Renal cortex interstitium (tissue), 15 donors: ENCODE results near the gene RHOA. TPM values are rescaled to one million over a fixed set of nuclear protein-coding genes. Genes with fewer than 3 reads are reported as not detected.

Source experiments
- DNase-seq, 11 donors: peaks; one replicate each; pipeline ENCODE4 v3.0.0-alpha.2; 2013; ENCODE audit warnings: low read depth in 9 of 11, low spot score in 4 of 11; ENCODE audit errors: extremely low read depth in 1 of 11
- long read RNA-seq, 16 experiments: transcript quantifications; one replicate each; lab custom pipeline, GENCODE V29; 2026
- polyA plus RNA-seq, 3 donors: library from polyadenylated mRNA; unstranded; fragments of 120-200 nt; gene quantifications; one replicate each; pipeline ENCODE4 v1.2.1, GENCODE V29; 2013; ENCODE audit not compliant: insufficient read length in 3 of 3

The RHOA gene
- 100 to 1,000 TPM; 481 to 531 (median 521) TPM for polyA plus RNA-seq
- long read RNA-seq, donor 1, transcript RHOA-202 (5 exons, 2,031 nt), result major isoform, 151 of 208 reads
- long read RNA-seq, donor 1, partial matches to known transcripts, result 32 of 208 reads
- long read RNA-seq, donor 1, other reads (novel, unspliced or antisense), result 25 of 208 reads
- long read RNA-seq, donor 2, transcript RHOA-202 (5 exons, 2,031 nt), result major isoform, 172 of 236 reads
- long read RNA-seq, donor 2, partial matches to known transcripts, result 41 of 236 reads
- long read RNA-seq, donor 2, other reads (novel, unspliced or antisense), result 21 of 236 reads
- long read RNA-seq, donor 3, transcript RHOA-202 (5 exons, 2,031 nt), result major isoform, 247 of 332 reads
- long read RNA-seq, donor 3, partial matches to known transcripts, result 49 of 332 reads
- long read RNA-seq, donor 3, other reads (novel, unspliced or antisense), result 32 of 332 reads
- long read RNA-seq, donor 4, transcript RHOA-202 (5 exons, 2,031 nt), result major isoform, 143 of 181 reads
- long read RNA-seq, donor 4, partial matches to known transcripts, result 20 of 181 reads
- long read RNA-seq, donor 4, other reads (novel, unspliced or antisense), result 18 of 181 reads
- long read RNA-seq, donor 5, result 0 reads
- long read RNA-seq, donor 6, transcript RHOA-202 (5 exons, 2,031 nt), result major isoform, 184 of 289 reads
- long read RNA-seq, donor 6, partial matches to known transcripts, result 92 of 289 reads
- long read RNA-seq, donor 6, other reads (novel, unspliced or antisense), result 11 of 289 reads
- long read RNA-seq, donor 7, transcript RHOA-202 (5 exons, 2,031 nt), result major isoform, 213 of 358 reads
- long read RNA-seq, donor 7, partial matches to known transcripts, result 91 of 358 reads
- long read RNA-seq, donor 7, other reads (novel, unspliced or antisense), result 53 of 358 reads
- long read RNA-seq, donor 8, transcript RHOA-202 (5 exons, 2,031 nt), result major isoform, 375 of 501 reads
- long read RNA-seq, donor 8, partial matches to known transcripts, result 80 of 501 reads
- long read RNA-seq, donor 8, other reads (novel, unspliced or antisense), result 43 of 501 reads
- long read RNA-seq, donor 9, transcript RHOA-202 (5 exons, 2,031 nt), result major isoform, 141 of 225 reads
- long read RNA-seq, donor 9, partial matches to known transcripts, result 47 of 225 reads
- long read RNA-seq, donor 9, other reads (novel, unspliced or antisense), result 37 of 225 reads
- long read RNA-seq, donor 10, transcript RHOA-202 (5 exons, 2,031 nt), result major isoform, 205 of 275 reads
- long read RNA-seq, donor 10, partial matches to known transcripts, result 44 of 275 reads
- long read RNA-seq, donor 10, other reads (novel, unspliced or antisense), result 23 of 275 reads
- long read RNA-seq, donor 11, transcript RHOA-202 (5 exons, 2,031 nt), result major isoform, 124 of 152 reads
- long read RNA-seq, donor 11, partial matches to known transcripts, result 19 of 152 reads
- long read RNA-seq, donor 11, other reads (novel, unspliced or antisense), result 8 of 152 reads
- long read RNA-seq, donor 12, transcript RHOA-202 (5 exons, 2,031 nt), result major isoform, 81 of 86 reads
- long read RNA-seq, donor 12, partial matches to known transcripts, result 5 of 86 reads
- long read RNA-seq, donor 12, other reads (novel, unspliced or antisense), result 0 of 86 reads
- long read RNA-seq, donor 13, transcript RHOA-202 (5 exons, 2,031 nt), result major isoform, 302 of 451 reads
- long read RNA-seq, donor 13, partial matches to known transcripts, result 111 of 451 reads
- long read RNA-seq, donor 13, other reads (novel, unspliced or antisense), result 37 of 451 reads
- long read RNA-seq, donor 14, transcript RHOA-202 (5 exons, 2,031 nt), result major isoform, 153 of 199 reads
- long read RNA-seq, donor 14, partial matches to known transcripts, result 18 of 199 reads
- long read RNA-seq, donor 14, other reads (novel, unspliced or antisense), result 25 of 199 reads
- long read RNA-seq, donor 15, transcript RHOA-202 (5 exons, 2,031 nt), result major isoform, 88 of 100 reads
- long read RNA-seq, donor 15, partial matches to known transcripts, result 5 of 100 reads
- long read RNA-seq, donor 15, other reads (novel, unspliced or antisense), result 6 of 100 reads
- long read RNA-seq, donor 16, transcript RHOA-206 (4 exons, 889 nt), result minor isoform, 5 of 676 reads
- long read RNA-seq, donor 16, transcript RHOA-202 (5 exons, 2,031 nt), result major isoform, 446 of 676 reads
- long read RNA-seq, donor 16, partial matches to known transcripts, result 128 of 676 reads
- long read RNA-seq, donor 16, other reads (novel, unspliced or antisense), result 96 of 676 reads

DNA sequence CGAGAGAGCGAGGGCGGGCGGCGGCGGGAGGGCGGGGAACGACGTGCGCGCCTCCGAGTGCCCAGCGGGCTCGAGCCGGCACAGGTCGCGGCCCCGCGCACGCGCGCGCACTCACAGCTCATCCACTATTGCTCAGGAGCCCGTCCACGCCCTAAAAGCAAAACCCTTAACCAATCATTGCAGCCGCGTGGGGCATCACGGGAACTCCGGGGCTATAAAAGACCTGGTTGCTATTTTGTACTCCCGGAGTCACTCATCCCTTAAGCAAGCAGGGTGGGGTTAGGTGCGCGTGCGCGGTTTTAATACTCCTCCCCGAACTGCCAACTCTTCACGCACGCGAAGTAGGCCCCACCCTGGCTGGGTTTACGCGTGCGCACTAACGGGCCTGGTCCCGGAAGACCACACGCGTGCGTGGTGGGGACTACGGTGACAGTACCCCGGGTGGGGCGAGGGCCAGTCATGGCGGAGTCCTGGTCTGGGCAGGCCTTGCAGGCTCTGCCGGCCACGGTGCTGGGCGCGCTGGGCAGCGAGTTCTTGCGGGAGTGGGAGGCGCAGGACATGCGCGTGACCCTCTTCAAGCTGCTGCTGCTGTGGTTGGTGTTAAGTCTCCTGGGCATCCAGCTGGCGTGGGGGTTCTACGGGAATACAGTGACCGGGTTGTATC is at the start of gene RHOA, which contains the start of gene TCTA:
Gene RHOA (minus strand): TSS at position 9 of the 664 bp plus-strand sequence. CDS start 36,387 bp downstream, outside the sequence.
Gene TCTA (plus strand): TSS at position 456 of the 664 bp plus-strand sequence. CDS start 4 bp downstream, at position 460.
- DNase-seq, result peak; percentile 98 to 100 (median 99)

DNA sequence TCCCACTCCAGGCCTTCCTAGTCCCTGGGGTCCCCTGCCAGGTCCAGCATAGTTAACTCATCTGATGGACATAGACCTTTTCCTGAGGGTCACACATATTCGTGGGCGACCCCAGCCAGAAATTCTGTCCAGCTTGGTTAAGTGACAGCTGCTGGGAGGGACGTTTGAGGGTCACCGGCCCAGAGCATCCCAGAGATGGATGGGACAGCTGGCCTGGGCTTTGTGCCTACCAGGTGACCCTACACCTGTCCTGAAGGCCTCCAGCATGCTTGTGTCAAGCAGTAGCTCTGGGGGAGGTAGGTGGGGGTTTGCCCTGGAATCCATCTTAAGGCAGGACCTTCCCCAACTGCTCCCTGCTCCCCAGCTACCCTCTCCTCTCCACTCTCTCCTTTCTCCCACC is 49.2 kb upstream of the RHOA start:
- no peak for DNase-seq

DNA sequence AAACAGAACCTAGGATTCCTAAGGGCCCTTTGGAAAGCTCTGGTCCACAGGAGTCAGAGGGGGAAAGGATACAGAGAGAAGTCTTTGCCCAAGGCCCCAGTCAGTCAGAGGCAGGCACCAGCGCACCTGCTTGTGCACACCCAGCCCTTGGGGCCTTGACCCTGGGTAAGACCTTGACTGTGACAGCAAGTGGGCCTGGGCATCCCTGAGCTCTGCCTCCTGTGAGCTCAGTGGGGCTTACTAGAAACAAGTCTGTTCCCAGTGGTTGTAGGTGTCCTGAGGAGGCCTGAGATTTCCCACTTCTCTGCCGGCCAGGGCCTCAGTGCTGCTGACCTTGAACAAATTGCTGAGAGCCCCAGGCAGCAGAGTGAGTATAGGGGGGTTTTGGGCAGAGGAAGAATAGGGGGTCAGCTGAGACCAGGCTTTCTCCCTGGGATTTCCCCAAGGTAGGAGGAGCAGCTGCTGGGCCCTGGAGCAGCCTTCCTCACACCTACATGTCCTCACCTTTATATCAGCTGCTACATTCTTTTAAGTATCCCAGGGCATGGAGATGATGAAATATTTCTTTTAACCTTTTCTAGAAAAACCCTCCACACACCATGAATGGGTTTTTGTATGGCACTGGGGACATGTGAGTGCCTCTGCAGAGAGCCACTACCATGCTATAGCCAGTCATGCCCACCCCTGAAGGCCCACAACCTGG is 48.6 kb upstream of the RHOA start:
- no peak for DNase-seq

DNA sequence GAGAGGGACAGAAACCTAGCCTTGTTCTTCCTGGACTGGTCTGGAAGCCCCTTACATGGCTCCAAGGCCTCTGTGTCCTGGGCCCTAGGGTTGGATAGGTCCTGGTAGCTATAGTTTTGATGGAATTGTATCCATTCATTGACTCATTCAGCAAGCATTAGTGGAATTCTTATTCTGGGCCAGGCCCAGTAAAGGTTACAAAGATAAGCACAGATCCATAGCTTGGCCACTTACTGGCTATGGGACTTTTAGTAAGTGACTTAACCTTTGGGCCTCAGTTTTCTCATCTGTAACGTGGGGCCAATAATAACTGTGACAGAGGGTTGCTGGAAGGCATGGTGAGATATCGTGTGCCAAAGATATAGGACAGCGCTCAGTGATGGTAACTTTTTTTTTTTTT is 44.7 kb upstream of the RHOA start:
- DNase-seq, result no peak

DNA sequence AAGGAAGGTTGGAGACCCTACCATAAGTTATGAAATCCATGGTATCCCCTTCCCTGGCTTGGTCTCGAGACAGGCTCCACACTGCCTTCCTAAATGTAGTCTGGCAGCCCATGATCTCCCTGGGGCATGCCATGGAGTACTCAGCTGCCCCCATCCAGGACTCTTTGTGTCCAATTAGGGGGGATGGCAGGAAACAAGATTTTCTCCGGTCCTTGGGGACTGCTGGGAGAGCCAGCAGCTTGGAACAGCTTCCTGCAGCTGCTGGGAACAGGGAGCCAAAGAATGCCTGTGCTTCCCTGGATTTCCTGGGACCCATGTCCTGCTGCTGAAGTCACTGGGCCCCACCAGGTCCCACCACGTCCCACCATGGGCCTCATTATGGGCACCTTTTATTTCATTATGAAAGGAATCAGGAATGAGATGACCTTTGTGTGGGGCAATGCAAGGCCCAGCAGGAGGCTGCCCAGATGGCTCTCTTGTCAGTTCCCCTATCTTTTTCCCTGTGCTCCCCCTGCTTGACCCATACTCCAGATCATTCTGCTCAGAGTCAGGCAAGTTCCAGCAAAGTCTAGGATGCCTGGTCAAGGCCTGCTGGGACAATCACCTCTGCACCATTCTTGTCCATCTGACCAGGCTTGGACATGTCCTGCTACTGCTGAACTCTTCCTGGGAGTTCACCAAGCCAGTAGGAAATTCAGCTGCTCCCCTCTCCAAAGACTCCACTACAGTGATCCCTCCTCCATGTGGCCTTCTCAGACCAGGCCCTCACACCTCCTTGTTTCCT is 43.3 kb upstream of the RHOA start:
- DNase-seq, result no peak

DNA sequence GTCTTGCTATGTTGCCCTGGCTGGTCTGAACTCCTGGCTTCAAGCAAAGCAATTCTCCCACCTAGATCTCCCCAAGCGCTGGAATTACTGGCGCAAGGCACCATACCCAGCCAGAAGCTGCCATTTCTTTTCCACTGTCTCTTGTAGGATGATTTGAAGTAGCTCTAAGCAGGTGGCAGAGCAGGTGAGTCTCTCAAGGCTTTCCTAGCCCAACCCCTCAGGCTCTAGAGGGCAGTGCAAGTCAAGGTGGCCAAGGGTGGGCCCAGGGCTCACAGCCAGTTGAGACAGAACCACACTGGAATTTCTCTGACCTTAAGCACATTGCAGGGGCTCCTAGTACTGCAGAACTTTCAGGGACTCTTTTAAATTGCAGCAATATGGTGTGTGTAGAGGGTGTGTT is 42.7 kb upstream of the RHOA start:
- peak in 1 of 11 donors; percentile 60 for DNase-seq

DNA sequence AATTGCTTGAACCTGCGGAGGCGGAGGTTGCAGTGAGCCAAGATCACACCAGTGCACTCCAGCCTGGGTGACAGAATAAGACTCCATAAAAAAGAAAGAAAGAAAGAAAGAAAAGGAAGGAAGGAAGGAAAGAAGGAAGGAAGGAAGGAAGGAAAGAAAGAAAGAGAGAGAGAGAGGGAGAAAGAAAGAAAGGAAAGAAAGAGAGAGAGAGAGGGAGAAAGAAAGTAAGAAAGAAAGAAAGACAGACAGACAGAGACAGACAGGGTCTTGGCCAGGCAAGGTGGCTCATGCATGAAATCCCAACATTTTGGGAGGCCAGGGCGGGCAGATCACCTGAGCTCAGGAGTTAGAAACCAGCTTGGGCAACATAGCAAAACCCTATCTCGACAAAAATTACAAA is 41.8 kb upstream of the RHOA start:
- no peak for DNase-seq

DNA sequence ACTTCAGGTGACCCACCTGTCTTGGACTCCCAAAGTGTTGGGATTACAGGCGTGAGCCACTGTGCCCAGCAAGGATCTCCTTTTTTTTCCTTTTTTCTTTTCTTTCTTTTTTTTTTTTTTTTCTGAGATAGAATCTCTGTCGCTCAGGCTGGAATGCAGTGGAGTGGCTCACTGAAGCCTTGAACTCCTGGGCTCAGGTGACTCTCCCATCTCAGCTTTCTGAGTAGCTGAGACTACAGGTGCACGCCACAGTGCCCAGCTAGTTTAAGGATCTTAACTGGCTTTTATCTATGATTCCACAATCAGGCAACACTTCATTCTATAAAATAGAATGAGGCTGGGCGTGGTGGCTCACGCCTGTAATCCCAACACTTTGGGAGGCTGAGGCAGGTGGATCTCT is 33.6 kb upstream of the RHOA start:
- DNase-seq, result no peak

DNA sequence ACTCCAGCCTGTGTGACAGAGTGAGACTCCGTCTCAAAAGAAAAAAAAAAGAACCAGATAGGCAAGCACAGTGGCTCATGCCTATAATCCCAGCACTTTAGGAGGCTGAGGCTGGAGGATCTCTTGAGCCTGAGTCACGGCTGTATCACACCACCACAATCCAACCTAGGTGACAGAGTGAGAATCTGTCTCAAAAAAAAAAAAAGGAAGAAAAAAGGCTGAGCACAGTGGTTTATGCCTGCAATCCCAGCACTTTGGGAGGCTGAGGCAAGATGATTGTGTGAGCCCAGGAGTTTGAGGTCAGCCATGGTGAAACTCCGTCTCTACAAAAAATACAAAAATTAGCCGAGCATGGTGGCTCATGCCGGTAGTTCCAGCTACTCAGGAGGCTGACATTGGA is 23.0 kb upstream of the RHOA start:
- no peak for DNase-seq

DNA sequence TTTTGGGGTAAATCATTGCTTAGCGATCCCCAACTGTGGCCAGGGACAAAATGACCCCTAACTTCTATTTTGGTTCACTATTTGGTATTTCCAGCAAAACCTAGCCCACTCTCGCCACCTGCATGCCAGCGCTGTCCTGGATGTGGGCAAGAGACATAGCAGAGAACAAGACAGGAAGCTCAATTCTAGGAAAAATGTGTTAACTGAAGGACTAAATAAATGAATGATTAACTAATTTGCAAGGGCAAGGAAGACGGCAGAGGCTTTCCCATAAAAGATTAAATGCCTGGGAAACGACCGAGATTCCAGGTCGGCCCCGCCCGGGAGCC is 16.9 kb upstream of the RHOA start:
- peak in 1 of 11 donors; percentile 38 for DNase-seq

DNA sequence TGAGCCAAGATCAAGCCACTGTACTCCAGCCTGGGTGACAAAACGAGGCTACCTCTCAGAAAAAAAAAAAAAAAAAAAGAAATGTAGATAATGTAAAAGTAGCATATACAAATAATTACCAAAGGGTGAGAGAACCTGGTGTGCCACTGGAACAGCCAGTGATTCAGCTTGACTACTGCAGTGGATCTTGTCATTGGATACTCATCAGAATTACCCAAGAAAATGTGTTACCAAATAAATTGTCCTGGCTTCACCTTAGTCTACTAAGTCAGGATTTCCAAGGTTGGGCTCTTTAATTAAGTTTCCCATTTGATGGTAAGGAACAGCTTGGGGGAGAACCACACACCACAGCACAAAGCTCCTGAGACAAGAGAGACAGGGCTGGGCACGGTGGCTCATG is 15.8 kb upstream of the RHOA start:
- no peak for DNase-seq

DNA sequence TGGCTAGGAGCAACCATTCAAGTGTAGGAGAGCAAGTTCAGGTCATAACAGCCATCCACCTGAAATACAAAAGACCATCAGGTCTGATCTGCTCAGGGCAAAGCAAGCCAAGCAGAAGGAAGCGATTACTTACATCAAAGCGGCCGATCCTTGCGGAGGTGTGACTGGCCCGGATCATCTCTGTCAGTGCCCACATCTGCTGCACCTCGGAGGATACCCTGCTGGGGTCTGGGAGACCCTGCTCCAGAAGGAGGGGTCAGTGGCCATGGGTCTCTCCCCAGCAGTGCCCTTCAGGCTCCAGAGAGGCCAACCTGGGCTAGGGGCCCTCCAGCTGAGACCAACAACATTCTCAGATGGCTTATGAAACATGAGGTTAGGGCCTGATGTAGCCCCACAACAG is 13.0 kb upstream of the RHOA start:
- no peak for DNase-seq

DNA sequence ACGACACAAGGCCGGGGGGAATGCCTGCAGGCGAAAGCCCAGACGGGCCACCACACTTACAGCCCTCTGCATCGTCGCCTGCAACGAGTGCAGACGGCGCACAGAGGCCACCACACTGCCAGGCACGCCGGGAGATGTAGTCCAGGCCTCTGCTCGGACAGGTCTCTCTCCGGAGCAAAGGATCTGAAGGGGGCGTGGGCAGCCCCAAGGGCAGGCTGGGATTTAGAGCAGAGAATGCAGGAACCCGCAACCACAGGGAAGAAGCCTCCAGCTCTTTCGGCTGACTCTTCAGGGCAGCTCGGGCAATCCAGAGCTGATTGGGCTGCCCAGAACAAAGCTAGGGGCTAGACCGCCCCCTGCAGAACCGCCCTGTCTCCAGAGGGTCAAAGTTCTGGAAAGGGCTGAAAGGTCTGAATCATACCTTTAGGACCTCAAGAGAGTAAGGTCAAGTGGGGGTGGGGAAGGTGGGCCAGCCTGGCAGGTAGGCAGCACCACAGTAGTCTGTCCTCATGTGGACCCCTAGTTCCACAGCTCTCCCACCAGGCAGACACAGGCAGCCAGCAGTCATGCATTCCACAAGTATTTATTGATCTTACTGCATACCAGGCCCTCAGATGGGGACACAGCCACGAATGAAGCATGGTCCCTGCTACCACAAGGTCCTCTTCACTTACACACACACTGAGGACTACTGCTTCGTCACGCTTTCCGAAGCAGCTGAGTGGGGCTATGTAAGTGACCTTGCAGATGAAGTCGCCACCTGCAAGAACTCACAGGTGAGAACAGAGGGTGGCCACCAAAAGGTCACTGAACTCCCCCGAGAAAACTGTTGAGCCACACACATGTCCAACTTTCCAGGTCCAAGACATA is 10.8 kb upstream of the RHOA start, which contains the start of gene AMT:
Gene AMT (minus strand): TSS at position 95 of the 870 bp plus-strand sequence. CDS start 23 bp downstream, at position 72.
- DNase-seq, result peak in 3 of 11 donors; percentile 45 to 67 (median 61)

DNA sequence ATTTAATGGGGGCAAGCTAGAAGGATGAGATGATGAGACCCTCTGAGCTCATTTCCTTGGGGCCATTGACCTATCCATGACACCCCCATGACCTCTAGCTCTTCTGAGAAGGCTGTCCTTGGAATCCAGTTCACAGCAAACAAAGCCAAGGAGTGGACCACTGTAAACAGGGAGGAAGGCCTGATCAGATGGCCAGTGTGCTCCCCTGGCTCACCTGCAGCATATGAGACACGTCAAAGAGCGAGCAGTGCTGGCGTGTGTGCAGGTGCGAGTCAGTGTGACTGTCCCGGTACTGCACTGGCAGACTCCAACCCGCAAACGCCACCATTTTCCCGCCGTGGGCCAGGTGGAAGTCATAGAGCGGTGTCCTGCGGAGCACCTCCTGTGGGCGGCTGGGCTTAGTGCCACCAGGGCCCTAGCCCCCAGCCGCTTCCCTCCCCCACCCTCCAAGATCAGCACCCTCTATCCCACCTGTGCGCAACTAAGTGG is 10.2 kb upstream of the RHOA start:
- DNase-seq, result no peak
